ENCODE data around the gene TMEM44. TPM values are rescaled to one million over a fixed set of nuclear protein-coding genes. Genes with fewer than 3 reads are reported as not detected.
A peak's percentile ranks its signal among the peaks of the same experiment; 100 is the strongest.

The TMEM44 gene
- total and polyA plus RNA-seq, 2 donors (not counting 3 experiments of a cell fraction or from before 2014, with no cell fraction given) = 93.8 to 125 TPM

- H3K27ac ChIP-seq (ENCODE audit: insufficient read depth, low read depth, low read length) = peak overlapping the region; percentile 91
- dilution Hi-C loops (cut with MboI; ENCODE audit: extremely low pct_ligation_motif_present, low sequenced_read_pairs) = no loop called here
- POLR2A ChIA-PET = interaction anchor here (0.7 to 1.7 kb wide), 8 partner anchors 12 to 66 kb away, joined by 3 to 10 read pairs (median 6); no protein-coding TSS in a partner anchor
- H3K9ac ChIP-seq (replicated peaks; ENCODE audit: extremely low read depth, insufficient read depth, low read length) = peak overlapping the region; percentile 80
- no peaks in the 10 kb centered on the region for H3K79me2 ChIP-seq (ENCODE audit: control insufficient read depth, insufficient read depth, low read length)
- TSS peak; percentile 65 for BruUV-seq (replicated peaks)
- peak overlapping the region; percentile 24 for H2AFZ ChIP-seq (ENCODE audit: low read depth, low read length)
- DNase-seq (ENCODE audit: low read depth, low spot score) = peak; percentile 79
- intact Hi-C loops (cut with micrococcal nuclease) = loop anchor here (1.0 kb wide), 6 partner anchors 9 to 619 kb away; partner anchors contain the start of gene LSG1
- TF ChIP-seq CTCF (IDR thresholded peaks at IDR 0.05; ENCODE audit: extremely low read depth in 1 of 2, insufficient read depth in 1 of 2, low read depth in 1 of 2, low read length in 2 of 2) (peak; percentile 49 to 61), POLR2A (IDR thresholded peaks at IDR 0.05; ENCODE audit: low read depth, low read length) (no peak)
- peaks cover 35% of the 10 kb centered on the region for H3K4me1 ChIP-seq (ENCODE audit: control insufficient read depth, extremely low read depth, insufficient read depth, low read length)
- no peaks in the 10 kb centered on the region for H3K9me1 ChIP-seq (replicated peaks; ENCODE audit: control insufficient read depth, extremely low read depth, insufficient read depth, low read length)
- peaks cover 2 to 17% of the 10 kb centered on the region in 2 experiments for H3K36me3 ChIP-seq (ENCODE audit: control insufficient read depth in 2 of 2, extremely low read depth in 1 of 2, insufficient read depth in 2 of 2, low read length in 2 of 2)
- H3K4me3 ChIP-seq (replicated peaks in 1 of 3; ENCODE audit: insufficient read depth in 1 of 3, low read depth in 1 of 3, low read length in 3 of 3) = peak overlapping the region in 1 of 3 experiments; percentile 14
- no peaks in the 10 kb centered on the region for H4K20me1 ChIP-seq (replicated peaks; ENCODE audit: control insufficient read depth, extremely low read depth, insufficient read depth, low read length)
- peak overlapping the region; percentile 71 for H3K4me2 ChIP-seq (ENCODE audit: insufficient read depth, low read length)
- no peaks in the 10 kb centered on the region for H3K9me3 ChIP-seq (replicated peaks; ENCODE audit: control insufficient read depth, insufficient read depth, low read length)
- no peaks in the 10 kb centered on the region for H3K27me3 ChIP-seq (ENCODE audit: control insufficient read depth in 2 of 2, insufficient read depth in 2 of 2, low read length in 2 of 2)
- CTCF ChIA-PET = interaction anchor here (0.7 to 3.8 kb wide), 14 partner anchors 9 to 672 kb away, joined by 3 to 52 read pairs (median 6); partner anchors contain the start of gene LSG1
- FAIRE-seq = no peak
Measured at GRCh38 chr3:194640829-194641228, 7.6 kb upstream of the TMEM44 start.

GRCh38 chr3:194638991-194639605, 5.9 kb upstream of the TMEM44 start:
- Histone ChIP-seq H2AFZ (ENCODE audit: low read depth, low read length) (no peak overlapping the region), H3K79me2 (ENCODE audit: control insufficient read depth, insufficient read depth, low read length) (no peaks in the 10 kb centered on the region), H3K27me3 (ENCODE audit: control insufficient read depth in 2 of 2, insufficient read depth in 2 of 2, low read length in 2 of 2) (no peaks in the 10 kb centered on the region), H3K4me2 (ENCODE audit: insufficient read depth, low read length) (no peak overlapping the region), H3K36me3 (ENCODE audit: control insufficient read depth in 2 of 2, extremely low read depth in 1 of 2, insufficient read depth in 2 of 2, low read length in 2 of 2) (peaks cover 0 to 7% of the 10 kb centered on the region in 2 experiments), H4K20me1 (replicated peaks; ENCODE audit: control insufficient read depth, extremely low read depth, insufficient read depth, low read length) (no peaks in the 10 kb centered on the region), H3K4me3 (replicated peaks in 1 of 3; ENCODE audit: insufficient read depth in 1 of 3, low read depth in 1 of 3, low read length in 3 of 3) (no peak overlapping the region), H3K9me3 (replicated peaks; ENCODE audit: control insufficient read depth, insufficient read depth, low read length) (no peaks in the 10 kb centered on the region), H3K9me1 (replicated peaks; ENCODE audit: control insufficient read depth, extremely low read depth, insufficient read depth, low read length) (no peaks in the 10 kb centered on the region), H3K9ac (replicated peaks; ENCODE audit: extremely low read depth, insufficient read depth, low read length) (peak overlapping the region; percentile 73), H3K4me1 (ENCODE audit: control insufficient read depth, extremely low read depth, insufficient read depth, low read length) (peaks cover 35% of the 10 kb centered on the region), H3K27ac (ENCODE audit: insufficient read depth, low read depth, low read length) (peak overlapping the region; percentile 91)
- TF ChIP-seq GATA2 (IDR thresholded peaks at IDR 0.05; ENCODE audit: insufficient read depth, insufficient read length, low read depth, low read length) (no peak), MYC (IDR thresholded peaks at IDR 0.05; ENCODE audit: low read depth, low read length) (no peak), JUN (IDR thresholded peaks at IDR 0.05; ENCODE audit: borderline replicate concordance, insufficient read depth, insufficient read length, low read depth) (no peak), EZH2 (IDR thresholded peaks at IDR 0.05; ENCODE audit: borderline replicate concordance, low read depth, low read length, severe bottlenecking) (no peak), FOS (IDR thresholded peaks at IDR 0.05; ENCODE audit: borderline replicate concordance, insufficient read depth, low read length) (no peak), MAX (IDR thresholded peaks at IDR 0.05; ENCODE audit: insufficient read depth, insufficient read length) (no peak), POLR2A (IDR thresholded peaks at IDR 0.05; ENCODE audit: low read depth, low read length) (no peak), CTCF (IDR thresholded peaks at IDR 0.05; ENCODE audit: extremely low read depth in 1 of 2, insufficient read depth in 1 of 2, low read depth in 1 of 2, low read length in 2 of 2) (no peak), POLR2AphosphoS5 (IDR thresholded peaks at IDR 0.05; ENCODE audit: insufficient read depth, low read depth, low read length) (no peak)
- no TSS peak for BruUV-seq (replicated peaks)
- DNase-seq (ENCODE audit: low read depth, low spot score) = no peak
- POLR2A ChIA-PET = interaction anchor here (0.6 to 1.3 kb wide), 6 partner anchors 13 to 516 kb away, joined by 3 to 8 read pairs (median 3); no protein-coding TSS in a partner anchor
- FAIRE-seq = no peak
- CTCF ChIA-PET = interaction anchor here (0.6 to 3.8 kb wide), 10 partner anchors 17 to 631 kb away, joined by 3 to 52 read pairs (median 10); partner anchors contain the start of gene LSG1
- dilution Hi-C loops (cut with MboI; ENCODE audit: extremely low pct_ligation_motif_present, low sequenced_read_pairs) (no loop called here), intact Hi-C loops (cut with micrococcal nuclease) (no loop called here)
